Fibroblast of peridontal ligament (primary cell): ENCODE measurements around the gene TFCP2L1.
"Not testable (repeated sequence)": the region's sequence is repeated elsewhere in the genome, so short reads cannot be mapped to it uniquely, and the experiment has no call there.

Source experiments
- DNase-seq: peaks from one replicate; pipeline ENCODE4 v3.0.0-alpha.2; 2010; ENCODE audit errors: extremely low read depth

TFCP2L1 gene

DNA sequence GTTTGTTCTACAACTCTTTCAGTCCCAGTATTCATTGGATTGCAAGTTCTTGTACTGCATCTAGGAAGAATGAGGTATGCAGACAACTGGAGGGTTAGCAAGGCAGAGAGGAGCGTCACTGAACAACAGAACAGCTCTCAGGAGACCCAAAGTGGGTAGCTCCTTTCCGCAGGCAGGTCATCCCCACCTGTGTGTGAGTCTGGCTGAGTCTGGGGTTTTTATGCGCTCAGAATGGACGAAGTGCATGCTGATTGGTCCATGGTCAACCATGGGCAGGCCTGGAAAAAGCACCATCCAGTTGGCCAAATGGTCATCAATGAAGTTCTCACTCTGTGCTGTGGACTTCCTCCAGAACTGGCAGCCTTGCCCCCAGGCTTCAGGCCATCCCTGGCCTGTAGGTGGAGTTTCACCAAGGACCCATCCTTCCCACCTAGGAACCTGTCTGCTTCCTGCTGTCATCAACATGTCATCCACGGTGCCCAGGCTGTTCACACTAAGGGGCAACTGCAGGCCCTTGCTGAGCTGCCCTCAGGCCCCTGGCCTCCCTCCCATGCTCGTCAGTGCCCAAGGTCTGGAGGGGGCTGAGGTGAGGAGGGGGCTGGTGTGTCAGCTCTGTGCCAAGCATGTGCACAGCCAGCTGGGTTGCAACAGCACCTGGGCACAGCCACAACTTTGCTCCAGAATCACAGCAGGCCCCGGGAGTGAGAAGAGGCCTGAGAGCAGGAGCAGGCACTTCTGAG lies 11.1 kb upstream of the TFCP2L1 start:
- DNase-seq, result no peak

DNA sequence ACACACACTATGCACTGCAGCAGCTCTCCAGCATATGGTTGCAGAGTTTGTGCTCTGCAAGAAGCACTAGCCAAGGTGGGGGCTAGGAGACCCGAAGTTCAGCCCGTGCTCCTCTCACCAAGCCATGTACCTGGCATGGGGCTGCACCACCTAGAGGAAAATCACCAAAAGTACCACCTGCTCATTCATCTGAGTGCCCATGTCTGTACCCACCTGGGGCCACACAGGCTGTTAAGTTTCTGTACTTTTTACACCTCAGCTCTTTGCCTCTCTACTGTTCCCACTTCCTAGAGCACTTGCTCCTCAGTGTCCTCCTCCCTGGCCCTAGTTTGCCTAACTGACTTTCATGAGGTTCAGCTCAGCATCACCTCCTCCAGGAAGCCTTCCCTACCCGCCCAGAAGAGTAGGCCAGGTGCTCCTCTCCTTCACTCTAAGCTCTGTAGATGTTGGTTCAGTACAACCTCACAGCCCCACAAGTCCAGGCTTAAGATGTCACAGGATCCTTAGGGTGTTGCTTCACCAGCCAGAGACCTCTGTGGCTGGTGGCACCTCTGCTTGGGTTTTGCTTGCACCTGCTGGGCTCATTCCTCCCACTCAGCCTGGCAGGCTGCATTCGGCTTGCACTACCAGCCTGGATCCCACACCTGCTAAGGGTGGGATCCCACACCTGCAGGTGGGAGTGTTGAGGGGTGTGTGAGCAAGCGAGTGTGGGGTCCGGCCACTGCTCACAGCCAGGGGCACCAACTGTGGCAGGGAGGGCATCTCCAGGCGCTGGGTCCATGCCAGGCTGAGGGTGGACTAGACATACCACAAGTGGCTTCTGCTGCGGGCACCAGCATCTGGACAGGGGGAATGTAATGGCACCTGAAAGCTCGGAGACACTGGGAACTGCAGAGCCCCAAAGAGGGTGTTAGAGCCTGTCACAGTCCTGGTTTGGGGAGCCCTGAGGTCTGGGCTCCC lies 10.2 kb upstream of the TFCP2L1 start:
- DNase-seq, result no peak

DNA sequence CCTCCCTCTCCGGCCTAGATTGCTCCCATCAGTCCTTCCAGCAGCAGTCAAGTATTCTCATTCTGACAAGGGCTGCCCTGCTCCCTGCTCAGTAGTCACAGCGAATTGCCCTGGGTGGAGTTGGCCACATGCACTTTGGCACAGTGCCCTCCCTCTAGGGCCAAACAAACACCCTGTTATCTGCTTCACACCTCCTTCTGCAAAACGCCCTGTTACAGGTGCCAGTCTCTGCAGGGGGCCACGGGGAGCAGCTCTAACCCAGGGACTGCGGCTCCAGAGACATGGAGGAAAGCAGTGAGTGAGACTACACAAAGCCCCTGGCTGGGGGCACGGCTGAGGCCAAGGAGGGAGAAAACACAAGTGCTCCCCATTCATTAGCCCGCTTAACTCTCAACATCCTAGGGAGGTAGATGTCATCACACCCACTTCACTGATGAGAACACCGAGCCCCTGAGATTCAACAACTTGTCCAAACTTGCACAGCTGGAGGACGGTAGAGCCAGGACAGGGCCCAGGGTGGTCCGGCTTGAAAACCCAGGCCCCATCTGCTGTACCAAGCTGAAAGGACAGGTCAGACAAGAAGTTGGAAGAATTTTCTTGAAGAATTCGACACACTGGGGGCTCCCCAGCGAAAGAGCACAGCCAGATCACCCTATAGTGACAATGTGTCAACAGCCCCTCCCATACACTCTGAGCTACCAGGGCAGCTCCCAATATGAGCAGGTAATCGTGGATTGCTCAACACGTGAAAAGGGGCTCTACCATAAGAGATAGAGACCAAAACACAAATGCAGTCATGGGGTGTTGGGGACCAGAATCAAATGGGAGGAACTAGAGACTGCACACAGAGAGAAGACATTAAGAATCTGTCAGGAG lies 8.7 kb upstream of the TFCP2L1 start:
- no peak for DNase-seq

DNA sequence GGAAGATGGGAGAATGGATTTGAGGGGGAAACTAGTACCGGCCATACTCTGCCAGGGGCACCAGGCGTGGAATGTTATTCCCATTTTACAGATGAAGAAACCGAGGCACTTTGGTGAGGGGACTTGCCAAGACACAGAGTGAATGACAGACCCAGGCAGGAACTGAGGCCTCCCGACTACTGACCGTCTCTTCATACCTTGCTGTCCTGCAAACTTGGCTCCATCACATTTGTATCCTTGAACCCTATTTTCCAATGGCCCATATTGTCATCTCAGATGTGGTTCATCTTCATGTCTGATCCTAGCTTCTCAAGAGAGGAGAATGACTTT lies 6.2 kb upstream of the TFCP2L1 start:
- no peak for DNase-seq

DNA sequence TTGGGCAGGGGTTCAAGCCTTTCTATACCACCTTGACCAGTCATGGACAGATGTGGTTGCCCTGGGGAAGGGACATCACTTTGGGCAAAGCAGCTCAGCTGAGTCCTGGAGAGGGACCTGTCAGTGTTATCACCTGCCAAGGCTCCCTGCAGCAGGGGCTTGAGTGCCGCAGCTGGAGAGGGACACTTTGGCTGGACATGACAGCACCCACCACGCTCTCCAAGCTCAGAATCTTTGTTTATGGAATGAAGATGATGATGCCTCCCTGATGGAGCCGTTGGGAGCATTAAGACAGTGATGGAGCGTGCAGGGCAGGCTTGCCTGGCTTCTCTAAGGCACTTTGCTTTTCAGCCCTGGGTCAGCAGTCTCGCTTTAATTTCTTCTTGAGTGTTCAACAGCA lies 4.3 kb upstream of the TFCP2L1 start:
- no peak for DNase-seq

DNA sequence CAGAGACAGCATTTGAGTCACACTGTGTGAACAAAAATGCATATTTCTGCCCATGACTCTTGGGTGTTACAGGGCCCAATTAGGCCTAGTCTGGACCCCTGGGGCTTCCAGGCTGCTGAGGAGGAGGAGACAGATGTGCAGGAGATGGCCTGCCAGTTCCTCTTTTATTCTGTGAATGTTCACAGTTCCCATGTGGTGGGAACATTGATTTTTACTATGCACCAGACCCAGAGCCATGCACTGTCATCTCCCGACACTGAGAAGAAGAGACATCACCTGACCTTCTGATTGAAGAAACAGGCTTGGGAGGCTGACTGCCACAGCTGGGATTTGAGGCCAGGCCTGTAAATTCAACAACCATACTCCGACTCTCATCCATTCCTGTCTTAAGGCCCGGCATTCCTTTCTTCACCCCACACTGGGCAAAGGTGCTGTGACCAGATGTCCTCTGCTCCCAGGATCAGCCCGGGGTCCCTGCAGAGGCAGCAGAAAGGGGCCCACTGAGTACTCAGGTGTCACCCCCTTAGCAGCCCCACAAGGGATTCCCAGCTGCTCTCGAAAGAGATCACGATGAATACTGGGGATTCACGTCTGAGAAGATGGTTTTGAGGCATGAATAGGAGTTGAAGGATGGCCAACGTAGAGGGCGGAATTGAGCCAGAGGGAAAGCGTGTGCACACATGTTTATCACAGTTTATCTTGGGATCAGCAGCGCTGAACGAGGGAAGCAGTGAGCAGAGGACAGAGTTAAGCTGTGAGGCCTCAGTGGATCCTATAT lies 3.6 kb upstream of the TFCP2L1 start:
- no peak for DNase-seq

DNA sequence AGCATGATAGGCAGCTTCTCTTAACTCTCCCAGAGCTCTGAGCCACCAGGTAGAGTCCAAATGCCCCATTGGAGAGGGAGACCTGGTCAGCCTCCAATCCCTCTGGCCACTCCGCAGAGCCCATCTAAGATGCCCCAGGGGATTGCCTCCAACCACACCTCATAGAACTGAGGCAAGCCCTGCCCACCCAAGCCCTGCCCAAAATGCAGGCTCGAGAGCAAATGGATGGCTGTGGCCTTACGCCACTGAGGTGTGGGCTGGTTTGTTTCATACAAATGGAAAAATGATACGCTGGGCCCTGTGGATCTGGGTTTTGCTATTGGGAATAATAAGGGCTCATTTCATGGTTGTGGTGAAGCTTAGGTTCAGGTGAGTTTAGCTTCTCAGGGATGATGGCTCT lies 3.0 kb upstream of the TFCP2L1 start:
- DNase-seq, result no peak

DNA sequence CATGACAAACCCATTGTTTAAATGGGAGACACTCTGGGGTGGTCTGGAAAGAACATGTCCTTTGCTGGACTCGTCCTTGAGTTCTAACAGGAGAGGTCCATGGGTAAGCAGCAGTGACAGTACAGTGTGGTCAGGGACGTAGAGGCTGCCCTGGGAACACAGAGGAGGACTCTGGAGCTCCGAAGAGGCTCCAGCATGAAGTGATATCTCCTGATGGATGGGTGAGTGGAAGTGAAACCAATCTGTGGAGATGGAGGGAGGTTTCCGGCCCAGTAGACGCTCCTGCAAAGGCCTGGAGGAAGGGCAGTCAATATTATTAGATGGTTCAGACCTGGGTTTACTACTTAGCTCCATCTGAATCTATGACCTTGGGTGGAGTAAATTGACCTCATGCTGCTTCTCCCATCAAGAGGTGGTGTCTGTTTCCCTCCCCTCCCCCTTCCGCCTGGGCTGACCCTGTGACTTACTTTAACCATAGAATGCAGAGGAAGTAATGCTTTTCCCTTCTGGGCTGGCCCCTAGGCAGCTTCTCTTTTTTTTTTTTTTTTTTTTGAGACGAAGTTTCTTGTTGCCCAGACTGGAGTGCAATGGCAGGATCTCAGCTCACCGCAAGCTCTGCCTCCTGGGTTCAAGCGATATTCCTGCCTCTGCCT lies 2.3 kb upstream of the TFCP2L1 start:
- no peak for DNase-seq

DNA sequence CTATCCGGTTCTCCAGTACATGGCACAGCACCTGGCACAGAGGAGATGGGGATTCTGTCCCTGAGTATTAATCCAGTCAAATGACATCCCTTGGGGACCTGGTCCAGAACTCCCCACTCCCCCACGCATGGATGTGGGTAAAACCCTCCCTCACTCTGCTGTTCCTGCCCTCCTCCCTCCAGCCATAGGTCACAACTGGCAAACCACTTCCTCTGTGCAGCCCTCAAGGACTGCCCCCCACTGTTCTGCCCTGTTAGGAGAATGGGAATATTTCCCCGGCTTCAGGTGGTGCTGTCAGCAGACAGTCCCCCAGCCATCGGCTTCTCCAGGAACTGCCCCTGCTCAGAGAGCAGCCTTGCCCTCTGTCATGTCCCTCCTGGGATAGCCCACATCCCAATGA lies 1.5 kb upstream of the TFCP2L1 start:
- DNase-seq, result no peak

DNA sequence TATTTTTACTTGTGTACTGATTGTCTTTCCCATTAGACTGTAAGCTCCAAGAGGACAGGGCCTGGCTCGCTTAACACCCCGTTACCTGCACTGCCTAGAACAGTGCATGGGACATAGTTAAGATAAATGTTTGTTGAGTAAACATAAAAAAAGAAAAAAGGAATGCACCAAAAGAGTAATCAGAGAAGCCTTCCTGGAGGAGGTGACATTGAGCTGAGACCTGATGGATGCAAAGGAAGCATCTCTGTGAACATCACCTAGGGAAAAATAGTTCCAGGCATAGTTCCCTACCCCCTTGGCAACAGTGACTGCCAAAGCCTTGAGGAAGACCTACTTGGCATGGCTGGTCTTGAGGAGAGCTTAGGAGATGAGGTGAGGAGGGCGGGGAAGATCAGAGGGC lies 924 bp upstream of the TFCP2L1 start:
- no peak for DNase-seq

DNA sequence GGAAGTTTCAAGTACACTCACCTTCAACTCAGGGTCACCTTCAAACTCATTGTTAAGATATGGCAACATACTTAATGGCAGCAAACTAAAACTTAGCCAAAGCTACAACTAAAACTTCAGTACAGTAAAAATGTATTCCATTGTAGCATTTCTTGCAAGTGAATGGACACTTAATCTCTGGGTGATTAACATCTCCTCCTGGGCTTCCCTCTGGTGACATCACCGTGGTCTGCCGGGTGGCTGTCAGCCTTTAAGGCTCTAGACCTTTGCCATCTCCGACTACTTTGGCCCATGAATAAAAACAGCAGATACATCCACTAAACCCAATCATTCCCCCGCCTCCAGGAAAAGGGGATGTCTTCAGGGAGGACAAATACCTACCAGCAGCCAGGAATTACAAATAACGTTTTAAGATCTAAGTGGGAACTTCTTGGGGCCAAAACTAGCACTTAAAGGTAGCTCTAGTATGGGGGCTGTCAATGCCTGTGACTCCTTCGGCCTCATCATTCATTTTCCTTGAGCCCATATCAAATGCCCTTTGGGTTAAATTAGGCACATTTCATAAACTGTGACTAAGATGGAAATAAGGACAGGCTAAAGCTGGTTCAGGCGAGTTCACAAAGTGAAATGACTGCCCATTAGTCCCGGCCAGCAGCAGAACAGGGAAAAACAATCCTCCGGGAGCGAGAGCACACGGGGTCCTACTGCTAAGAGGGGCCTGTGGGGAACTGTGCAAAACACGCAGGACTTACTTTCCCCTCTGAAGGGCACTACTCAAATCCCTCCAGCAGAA lies 1.1 kb downstream of the TFCP2L1 start:
- DNase-seq, result no peak

DNA sequence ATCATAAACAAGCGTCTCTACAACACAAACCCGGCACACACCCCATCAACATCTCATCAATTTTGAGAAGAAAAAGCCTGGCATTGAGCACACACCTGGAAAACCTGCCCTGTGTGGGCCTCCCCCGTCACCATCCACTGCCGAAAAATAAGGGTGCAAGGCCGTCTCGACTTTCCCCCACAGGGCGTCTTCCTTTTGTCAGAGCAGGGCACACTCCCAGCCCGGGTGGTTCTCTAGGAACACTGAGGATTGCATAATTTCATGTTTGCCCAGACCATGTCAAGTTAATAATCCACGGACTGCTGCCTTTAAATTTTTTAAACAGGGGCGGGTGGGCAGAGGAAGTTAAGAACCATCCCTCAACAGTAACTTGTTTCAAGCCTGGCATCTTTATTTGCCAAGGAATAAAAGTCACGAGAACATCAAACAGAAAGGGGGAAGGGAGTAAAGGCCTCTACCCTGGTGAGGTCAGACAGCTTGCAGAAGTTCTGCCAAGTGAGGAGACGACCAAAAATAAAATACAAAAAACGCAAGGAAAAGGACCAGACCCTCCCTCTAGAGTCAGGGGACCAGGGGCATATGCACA lies 2.1 kb downstream of the TFCP2L1 start:
- DNase-seq, result no peak

DNA sequence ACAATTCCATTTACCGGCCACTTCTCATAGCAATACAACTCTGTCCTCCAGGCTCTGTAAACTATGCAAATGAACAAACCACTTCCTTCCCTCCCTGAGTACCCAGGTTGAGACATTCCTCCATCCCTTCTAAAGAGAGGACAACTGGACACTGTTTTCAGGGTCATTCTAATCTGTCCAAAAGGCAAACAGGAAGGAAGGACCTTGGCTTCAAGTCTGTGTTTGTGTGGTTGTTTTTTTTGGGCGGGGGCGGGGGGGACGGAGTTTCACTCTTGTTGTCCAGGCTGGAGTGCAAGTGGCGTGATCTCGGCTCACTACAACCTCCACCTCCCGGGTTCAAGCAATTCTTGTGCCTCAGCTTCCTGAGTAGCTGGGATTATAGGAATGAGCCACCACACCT lies 3.3 kb downstream of the TFCP2L1 start:
- no peak for DNase-seq

DNA sequence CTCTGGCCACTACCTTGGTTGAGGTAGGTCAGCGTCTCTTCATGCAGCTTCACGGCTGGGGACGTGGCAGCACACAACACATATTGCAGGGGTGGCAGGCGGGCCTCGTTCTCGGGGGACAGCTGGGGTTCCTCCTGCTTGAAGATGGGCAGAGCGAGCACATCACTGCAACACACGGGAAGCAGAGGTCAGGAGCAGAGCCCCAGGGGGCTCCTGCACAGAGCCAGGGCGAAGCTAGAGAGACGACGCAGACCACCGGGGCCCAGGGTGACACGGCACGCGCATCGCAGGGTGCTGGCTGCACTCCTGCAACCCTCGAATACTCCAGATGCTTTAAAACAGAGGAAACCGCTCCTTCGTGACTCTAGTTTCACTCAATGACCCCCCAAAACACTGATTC lies 3.9 kb downstream of the TFCP2L1 start:
- no peak for DNase-seq

DNA sequence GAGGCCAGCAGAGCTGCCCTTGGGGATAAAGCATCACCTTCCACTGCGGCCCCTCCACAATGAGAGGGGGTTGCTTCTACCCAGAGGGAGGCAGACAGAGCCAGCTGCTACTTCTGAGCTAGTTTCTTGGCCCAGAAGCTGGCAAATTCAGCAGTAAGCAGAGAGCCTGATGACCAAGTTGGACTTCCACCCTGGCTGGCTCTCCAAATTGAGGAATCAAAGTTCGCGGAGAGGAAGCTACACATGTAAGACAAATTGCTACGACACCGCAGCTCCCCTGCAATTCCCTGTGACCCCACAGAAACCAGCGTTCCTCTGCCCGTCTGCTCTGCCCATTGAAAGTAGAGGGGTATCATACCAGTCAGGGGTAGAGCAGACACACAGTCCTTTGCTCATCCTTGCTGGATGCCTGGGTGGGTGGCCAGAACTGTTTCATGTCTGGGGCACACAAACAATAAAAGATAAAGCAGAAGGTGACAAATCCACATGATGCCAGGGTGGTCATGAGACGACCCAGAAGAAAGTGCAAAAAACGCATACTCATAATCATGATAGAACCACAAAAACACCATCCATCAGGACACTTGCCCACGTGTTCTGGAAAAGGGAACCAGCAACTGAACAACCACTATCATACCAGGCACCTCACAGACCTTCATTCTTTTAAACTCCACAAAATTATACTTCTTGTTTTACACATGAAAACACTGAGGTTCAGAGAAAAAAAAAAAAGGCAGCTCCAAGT lies 5.4 kb downstream of the TFCP2L1 start:
- DNase-seq, result no peak

DNA sequence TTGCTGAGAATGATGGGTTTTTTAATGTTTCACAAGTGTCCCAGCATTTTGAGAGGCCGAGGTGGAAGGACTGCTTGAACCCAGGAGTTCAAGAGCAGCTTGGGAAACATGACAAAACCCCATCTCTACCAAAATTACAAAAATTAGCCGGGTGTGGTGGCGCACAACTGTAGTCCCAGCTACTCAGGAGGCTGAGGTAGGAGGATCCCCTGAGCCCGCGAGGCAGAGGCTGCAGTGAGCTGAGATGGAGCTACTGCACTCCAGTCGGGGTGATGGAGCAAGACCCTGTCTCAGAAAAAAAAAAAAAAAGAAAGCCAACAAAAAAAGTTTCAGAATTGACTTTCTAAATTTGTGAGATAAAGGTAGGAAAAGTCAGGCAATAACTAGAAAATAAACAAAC lies 8.7 kb downstream of the TFCP2L1 start:
- DNase-seq, result no peak

DNA sequence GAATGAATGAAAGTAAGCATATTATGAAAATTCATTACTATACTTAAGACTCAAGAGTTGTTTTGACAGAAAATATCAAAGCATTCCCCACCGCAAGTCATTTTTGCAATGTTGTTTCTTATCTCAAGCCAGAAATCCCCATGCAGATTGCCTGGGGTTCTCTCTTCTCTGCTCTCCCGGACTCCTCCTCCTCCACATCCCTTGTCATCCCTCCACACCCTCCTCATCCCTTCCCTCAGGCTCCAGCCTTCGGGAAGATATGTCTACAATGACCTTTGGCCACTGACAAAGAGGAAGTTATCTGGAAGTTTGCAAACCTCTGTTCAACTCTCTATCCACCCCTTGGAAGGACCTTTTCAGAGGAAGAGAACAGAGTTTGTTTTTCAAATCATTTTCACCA lies 11.9 kb downstream of the TFCP2L1 start:
- DNase-seq, result no peak

DNA sequence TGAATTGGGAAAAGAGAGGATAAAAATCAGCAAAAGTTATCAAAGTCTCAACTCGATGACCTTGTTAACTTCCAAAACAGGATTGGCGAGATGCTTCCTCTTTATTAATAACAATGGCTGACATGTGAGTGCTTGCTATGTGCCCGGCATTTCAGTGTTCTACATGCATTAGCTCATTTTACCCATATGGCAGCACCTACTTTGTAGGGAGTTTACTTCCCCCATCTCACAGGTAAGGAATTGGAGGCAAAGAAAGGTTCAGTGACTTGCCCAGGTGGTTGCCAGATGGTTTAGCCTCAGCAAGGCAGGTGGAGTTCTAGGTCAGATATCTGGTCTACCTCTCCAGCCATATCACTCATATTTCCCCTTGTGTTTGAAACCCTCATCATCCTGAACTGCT lies 12.4 kb downstream of the TFCP2L1 start:
- DNase-seq, result no peak

DNA sequence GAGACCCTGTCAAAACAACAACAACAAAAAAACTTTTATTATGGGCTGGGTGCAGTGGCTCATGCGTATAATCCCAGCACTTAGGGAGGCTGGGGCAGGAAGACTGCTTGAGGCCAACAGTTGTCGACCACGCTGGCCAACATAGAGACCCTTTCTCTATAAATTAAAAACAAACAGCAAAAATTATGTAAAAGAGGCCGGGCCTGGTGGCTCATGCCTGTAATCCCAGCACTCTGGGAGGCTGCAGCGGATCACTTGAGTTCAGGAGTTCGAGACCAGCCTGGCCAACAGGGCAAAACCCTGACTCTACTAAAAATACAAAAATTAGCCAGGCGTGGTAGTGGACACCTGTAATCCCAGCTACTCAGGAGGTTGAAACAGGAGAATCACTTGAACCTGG lies 15.6 kb downstream of the TFCP2L1 start:
- DNase-seq, result not testable (repeated sequence)
